Measurements from ENCODE around the gene SWAP70.

SWAP70 gene

DNA sequence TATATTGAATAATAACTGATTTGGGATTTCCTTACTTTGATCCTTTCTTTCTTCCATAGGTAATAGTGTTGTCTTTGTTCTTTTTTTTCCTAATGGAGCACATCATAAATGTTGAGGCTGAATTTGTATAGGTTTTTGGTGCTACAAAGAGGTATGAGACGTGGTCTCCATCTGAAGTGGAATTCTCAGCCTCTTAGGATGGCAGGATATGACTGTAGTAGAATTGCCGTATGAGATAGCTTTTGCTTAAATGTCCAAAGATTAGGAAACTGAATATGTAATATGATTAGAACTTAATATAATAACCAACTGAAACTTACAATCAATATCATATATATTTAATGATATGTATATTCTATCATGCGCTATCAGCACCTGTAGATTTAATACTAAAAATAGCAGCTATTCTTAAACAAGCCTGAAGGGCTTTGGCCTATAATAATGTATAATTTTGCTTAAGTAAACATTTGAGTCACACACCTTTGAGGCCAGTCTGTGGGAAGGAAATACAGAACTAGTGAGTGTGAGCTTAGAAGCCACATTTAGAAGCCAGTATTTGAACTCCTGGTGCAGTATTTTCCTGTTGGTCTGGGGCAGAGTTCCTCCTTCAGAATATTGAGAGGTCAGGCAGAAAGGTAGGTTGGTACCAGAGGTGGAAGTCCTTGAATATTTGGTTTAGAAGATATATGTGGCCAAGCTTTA lies 62.6 kb downstream of the SWAP70 start:
- no peak for DNase-seq
- Histone ChIP-seq H3K27ac (no peak overlapping the region), H3K36me3 (peaks cover 18% of the 10 kb centered on the region), H3K9me3 (ENCODE audit: severe bottlenecking) (no peaks in the 10 kb centered on the region), H3K27me3 (ENCODE audit: insufficient read depth, low read depth, severe bottlenecking) (no peaks in the 10 kb centered on the region), H3K4me3 (ENCODE audit: low read depth, low read length) (no peak overlapping the region)
- TF ChIP-seq, protein P1, sequence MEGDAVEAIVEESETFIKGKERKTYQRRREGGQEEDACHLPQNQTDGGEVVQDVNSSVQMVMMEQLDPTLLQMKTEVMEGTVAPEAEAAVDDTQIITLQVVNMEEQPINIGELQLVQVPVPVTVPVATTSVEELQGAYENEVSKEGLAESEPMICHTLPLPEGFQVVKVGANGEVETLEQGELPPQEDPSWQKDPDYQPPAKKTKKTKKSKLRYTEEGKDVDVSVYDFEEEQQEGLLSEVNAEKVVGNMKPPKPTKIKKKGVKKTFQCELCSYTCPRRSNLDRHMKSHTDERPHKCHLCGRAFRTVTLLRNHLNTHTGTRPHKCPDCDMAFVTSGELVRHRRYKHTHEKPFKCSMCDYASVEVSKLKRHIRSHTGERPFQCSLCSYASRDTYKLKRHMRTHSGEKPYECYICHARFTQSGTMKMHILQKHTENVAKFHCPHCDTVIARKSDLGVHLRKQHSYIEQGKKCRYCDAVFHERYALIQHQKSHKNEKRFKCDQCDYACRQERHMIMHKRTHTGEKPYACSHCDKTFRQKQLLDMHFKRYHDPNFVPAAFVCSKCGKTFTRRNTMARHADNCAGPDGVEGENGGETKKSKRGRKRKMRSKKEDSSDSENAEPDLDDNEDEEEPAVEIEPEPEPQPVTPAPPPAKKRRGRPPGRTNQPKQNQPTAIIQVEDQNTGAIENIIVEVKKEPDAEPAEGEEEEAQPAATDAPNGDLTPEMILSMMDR (IDR thresholded peaks at IDR 0.05; ENCODE audit: low read depth, low read length), result no peak

DNA sequence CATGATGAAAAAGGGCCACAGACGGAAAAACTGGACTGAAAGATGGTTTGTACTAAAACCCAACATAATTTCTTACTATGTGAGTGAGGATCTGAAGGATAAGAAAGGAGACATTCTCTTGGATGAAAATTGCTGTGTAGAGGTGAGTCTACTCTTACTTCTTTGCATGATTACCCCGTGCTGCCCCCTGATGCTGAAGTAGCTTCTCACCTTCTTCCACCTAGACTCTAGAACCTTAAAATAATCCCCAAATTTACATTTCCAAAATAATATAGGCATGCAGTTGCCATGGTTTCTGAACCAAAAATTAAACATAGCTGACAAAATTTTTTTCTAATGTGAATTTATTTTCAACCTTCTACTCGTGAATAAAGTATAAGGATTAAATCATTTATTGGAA lies 64.2 kb downstream of the SWAP70 start:
- Histone ChIP-seq H3K36me3 (peaks cover 24% of the 10 kb centered on the region), H3K9me3 (ENCODE audit: severe bottlenecking) (no peaks in the 10 kb centered on the region), H3K4me3 (ENCODE audit: low read depth, low read length) (no peak overlapping the region), H3K27ac (no peak overlapping the region), H3K27me3 (ENCODE audit: insufficient read depth, low read depth, severe bottlenecking) (no peaks in the 10 kb centered on the region)
- no peak for DNase-seq
- TF ChIP-seq, protein P1 (IDR thresholded peaks at IDR 0.05; ENCODE audit: low read depth, low read length), result no peak

DNA sequence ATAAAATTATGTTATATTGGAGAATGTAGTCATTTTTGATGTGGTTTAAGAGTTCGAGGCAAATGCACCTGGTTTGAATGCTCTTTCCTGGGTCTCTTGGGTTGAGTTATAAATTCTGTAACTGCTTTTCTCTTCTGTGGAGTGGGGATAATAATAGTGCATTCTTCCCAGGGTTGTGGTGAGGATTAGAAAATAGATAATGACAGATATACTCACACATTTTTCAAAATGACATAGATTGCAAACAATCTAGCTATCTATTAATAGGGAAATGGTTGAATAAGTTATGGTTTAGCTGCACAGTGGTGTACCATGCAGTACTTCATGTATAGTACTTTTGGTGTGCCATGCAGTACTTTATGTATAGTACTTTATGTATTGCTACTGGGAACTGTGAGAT lies 67.4 kb downstream of the SWAP70 start:
- Histone ChIP-seq H3K27ac (no peak overlapping the region), H3K4me3 (ENCODE audit: low read depth, low read length) (no peak overlapping the region), H3K27me3 (ENCODE audit: insufficient read depth, low read depth, severe bottlenecking) (no peaks in the 10 kb centered on the region), H3K9me3 (ENCODE audit: severe bottlenecking) (peaks cover 2% of the 10 kb centered on the region), H3K36me3 (peaks cover 44% of the 10 kb centered on the region)
- no peak for DNase-seq
- TF ChIP-seq, protein P1 (IDR thresholded peaks at IDR 0.05; ENCODE audit: low read depth, low read length), result no peak

DNA sequence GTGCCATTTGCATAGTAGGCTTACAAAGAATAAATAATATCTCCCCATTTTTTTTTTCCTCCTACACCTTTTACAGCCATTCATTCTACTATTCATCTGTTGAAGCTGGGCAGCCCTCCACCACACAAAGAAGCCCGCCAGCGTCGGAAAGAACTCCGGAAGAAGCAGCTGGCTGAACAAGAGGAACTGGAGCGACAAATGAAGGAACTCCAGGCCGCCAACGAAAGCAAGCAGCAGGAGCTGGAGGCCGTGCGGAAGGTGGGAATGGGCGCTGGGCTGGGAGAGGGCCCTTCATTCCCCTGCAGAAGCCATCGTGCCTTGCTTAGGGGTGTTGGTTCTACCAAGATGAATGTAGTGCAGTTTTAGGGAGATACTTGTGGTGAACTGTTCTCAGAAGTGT lies 68.6 kb downstream of the SWAP70 start:
- peaks cover 48% of the 10 kb centered on the region for H3K36me3 ChIP-seq
- peaks cover 2% of the 10 kb centered on the region for H3K9me3 ChIP-seq (ENCODE audit: severe bottlenecking)
- TF ChIP-seq, protein P1 (IDR thresholded peaks at IDR 0.05; ENCODE audit: low read depth, low read length), result no peak
- no peak for DNase-seq
- H3K27me3 ChIP-seq (ENCODE audit: insufficient read depth, low read depth, severe bottlenecking), result no peaks in the 10 kb centered on the region
- H3K4me3 ChIP-seq (ENCODE audit: low read depth, low read length), result no peak overlapping the region
- no peak overlapping the region for H3K27ac ChIP-seq

DNA sequence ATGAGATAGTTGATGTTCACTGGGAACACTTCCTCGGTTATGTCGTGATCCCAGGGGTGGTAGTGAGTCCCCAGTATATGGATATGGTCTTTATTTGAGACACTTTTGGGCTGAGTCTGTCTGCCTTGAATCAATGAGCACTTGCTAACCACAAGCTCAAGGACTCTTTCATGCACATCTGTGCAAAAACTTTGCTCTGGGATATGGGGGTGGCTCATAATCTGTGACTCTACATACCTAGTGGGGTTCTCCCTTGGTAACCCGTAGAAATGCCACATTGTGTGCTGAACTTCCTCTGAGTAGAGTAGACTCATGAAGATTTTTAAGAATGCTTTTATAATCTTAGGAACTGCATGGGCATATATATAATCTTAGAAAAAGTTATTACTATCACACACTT lies 69.3 kb downstream of the SWAP70 start:
- Histone ChIP-seq H3K27me3 (ENCODE audit: insufficient read depth, low read depth, severe bottlenecking) (no peaks in the 10 kb centered on the region), H3K4me3 (ENCODE audit: low read depth, low read length) (no peak overlapping the region), H3K27ac (no peak overlapping the region), H3K36me3 (peaks cover 46% of the 10 kb centered on the region), H3K9me3 (ENCODE audit: severe bottlenecking) (peaks cover 2% of the 10 kb centered on the region)
- DNase-seq, result no peak
- TF ChIP-seq, protein P1 (IDR thresholded peaks at IDR 0.05; ENCODE audit: low read depth, low read length), result no peak

DNA sequence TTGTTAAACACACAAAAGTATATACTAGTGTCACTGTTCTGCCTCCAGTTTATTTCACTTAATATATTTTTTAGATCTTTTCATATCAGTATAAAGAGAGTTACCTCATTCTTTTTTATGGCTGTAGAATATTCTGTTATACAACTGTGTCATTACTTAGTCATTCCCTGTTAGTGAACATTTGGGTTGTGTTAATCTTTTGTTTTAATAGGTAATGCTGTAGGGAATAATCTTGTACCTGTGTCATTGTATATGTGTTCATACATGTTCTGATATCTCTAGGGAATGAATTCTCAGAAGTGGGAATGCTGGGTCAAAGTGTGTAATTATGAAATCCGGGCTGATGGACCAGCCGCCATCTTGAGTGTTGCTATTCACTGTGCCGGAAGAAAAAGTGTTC lies 71.4 kb downstream of the SWAP70 start:
- Histone ChIP-seq H3K27me3 (ENCODE audit: insufficient read depth, low read depth, severe bottlenecking) (no peaks in the 10 kb centered on the region), H3K27ac (no peak overlapping the region), H3K4me3 (ENCODE audit: low read depth, low read length) (no peak overlapping the region), H3K9me3 (ENCODE audit: severe bottlenecking) (peaks cover 2% of the 10 kb centered on the region), H3K36me3 (peaks cover 47% of the 10 kb centered on the region)
- TF ChIP-seq, protein P1 (IDR thresholded peaks at IDR 0.05; ENCODE audit: low read depth, low read length), result no peak
- DNase-seq, result no peak
